ENCODE results near the gene PRADC1. TPM values are rescaled to one million over a fixed set of nuclear protein-coding genes. Genes with fewer than 3 reads are reported as not detected.
A peak's percentile ranks its signal among the peaks of the same experiment; 100 is the strongest.

PRADC1 gene
- total and polyA plus RNA-seq, 9 of the 15 experiments (the other 6 are each of a cell fraction or from before 2014, with no cell fraction given): 7.3 to 47.4 (median 34.2) TPM

DNA sequence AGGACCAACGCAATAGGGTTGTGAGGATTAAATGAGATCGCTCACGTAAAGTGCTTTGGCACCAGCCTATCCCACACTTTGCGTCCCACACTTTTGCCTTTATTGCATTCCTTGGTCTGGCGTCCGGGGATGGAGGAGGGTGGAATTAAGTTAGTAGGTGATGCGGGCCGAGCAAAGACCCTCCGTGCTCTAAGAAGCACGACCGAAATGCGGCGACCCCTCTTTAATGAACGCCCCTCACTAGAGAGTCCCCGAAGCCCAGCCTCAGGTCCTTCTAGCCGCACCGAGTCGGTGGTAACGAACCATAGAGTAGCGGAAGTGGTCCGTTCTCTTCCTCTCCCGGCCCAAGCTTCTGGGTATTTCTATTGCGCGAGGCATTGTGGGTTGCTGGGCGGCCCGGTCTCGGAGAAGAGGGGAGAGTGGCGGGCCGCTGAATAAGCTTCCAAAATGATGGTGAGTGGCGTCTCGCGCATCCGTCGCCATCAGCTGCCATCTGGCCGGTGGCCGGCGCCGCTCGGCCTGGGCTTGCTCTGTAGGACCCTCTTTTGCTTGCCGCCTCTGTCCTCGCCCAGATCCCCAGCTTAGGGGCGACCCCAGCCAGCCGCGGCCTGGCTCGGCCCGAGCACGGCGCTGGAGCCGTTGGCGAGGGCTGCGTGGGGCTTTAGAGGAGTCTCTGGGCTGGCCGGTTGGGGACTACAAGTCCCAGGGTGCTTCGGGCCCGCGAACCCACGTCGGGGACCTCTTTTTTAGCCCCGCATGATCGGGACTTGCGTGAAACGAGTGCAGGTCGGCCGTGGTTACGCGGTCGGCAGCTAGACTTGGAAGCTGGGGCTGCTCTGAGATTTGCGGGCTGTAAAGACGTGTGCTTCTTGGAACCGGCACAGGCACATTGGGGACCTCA, 1.1 kb upstream of the PRADC1 start, which contains the start of gene CCT7 (continued):
- TF ChIP-seq MEIS2 (IDR thresholded peaks at IDR 0.05; ENCODE audit: partially characterized antibody) (no peak), ZFX (CRISPR knock-in tag; IDR thresholded peaks at IDR 0.05) (peak; percentile 98), RUNX1 (IDR thresholded peaks at IDR 0.05; ENCODE audit: low read depth) (no peak), PTRF (tag; IDR thresholded peaks at IDR 0.05) (no peak), ZNF444 (CRISPR knock-in tag; IDR thresholded peaks at IDR 0.05) (no peak), ZNF764 (CRISPR knock-in tag; IDR thresholded peaks at IDR 0.05; ENCODE audit: low read depth) (no peak), ZNF324 (CRISPR knock-in tag; IDR thresholded peaks at IDR 0.05) (no peak), ZNF24 (IDR thresholded peaks at IDR 0.05) (no peak), ZNF282 (CRISPR knock-in tag; IDR thresholded peaks at IDR 0.05) (no peak), RBM15 (IDR thresholded peaks at IDR 0.05; ENCODE audit: insufficient read depth, low read length) (no peak), ZNF830 (CRISPR knock-in tag; IDR thresholded peaks at IDR 0.05) (no peak), ATF7 (IDR thresholded peaks at IDR 0.05) (peak; percentile 68; the same call in 1 of the 2 replicates), ETV6 (IDR thresholded peaks at IDR 0.05; ENCODE audit: borderline replicate concordance in 1 of 2, low read depth in 2 of 2, low read length in 1 of 2) (no peak; a peak in 1 of 4 replicates), ETV6 (CRISPR knock-in tag; IDR thresholded peaks at IDR 0.05; ENCODE audit: borderline replicate concordance) (no peak), CREB1 (IDR thresholded peaks at IDR 0.05) (no peak), CREB1 (CRISPR knock-in tag; IDR thresholded peaks at IDR 0.05) (no peak), TRIM24 (IDR thresholded peaks at IDR 0.05) (peak in 1 of 2 experiments; percentile 77; a peak in 2 of 4 replicates), TEAD4 (IDR thresholded peaks at IDR 0.05; ENCODE audit: low read length) (0 out of 2 replicates have a peak, but pooled peaks have one; percentile 34), TEAD4 (CRISPR knock-in tag; IDR thresholded peaks at IDR 0.05; ENCODE audit: borderline replicate concordance) (no peak), ZNF696 (CRISPR knock-in tag; conservative IDR thresholded peaks at IDR 0.05) (no peak)
- TF ChIP-seq, protein P1, sequence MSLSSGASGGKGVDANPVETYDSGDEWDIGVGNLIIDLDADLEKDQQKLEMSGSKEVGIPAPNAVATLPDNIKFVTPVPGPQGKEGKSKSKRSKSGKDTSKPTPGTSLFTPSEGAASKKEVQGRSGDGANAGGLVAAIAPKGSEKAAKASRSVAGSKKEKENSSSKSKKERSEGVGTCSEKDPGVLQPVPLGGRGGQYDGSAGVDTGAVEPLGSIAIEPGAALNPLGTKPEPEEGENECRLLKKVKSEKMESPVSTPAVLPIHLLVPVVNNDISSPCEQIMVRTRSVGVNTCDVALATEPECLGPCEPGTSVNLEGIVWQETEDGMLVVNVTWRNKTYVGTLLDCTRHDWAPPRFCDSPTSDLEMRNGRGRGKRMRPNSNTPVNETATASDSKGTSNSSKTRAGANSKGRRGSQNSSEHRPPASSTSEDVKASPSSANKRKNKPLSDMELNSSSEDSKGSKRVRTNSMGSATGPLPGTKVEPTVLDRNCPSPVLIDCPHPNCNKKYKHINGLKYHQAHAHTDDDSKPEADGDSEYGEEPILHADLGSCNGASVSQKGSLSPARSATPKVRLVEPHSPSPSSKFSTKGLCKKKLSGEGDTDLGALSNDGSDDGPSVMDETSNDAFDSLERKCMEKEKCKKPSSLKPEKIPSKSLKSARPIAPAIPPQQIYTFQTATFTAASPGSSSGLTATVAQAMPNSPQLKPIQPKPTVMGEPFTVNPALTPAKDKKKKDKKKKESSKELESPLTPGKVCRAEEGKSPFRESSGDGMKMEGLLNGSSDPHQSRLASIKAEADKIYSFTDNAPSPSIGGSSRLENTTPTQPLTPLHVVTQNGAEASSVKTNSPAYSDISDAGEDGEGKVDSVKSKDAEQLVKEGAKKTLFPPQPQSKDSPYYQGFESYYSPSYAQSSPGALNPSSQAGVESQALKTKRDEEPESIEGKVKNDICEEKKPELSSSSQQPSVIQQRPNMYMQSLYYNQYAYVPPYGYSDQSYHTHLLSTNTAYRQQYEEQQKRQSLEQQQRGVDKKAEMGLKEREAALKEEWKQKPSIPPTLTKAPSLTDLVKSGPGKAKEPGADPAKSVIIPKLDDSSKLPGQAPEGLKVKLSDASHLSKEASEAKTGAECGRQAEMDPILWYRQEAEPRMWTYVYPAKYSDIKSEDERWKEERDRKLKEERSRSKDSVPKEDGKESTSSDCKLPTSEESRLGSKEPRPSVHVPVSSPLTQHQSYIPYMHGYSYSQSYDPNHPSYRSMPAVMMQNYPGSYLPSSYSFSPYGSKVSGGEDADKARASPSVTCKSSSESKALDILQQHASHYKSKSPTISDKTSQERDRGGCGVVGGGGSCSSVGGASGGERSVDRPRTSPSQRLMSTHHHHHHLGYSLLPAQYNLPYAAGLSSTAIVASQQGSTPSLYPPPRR (CRISPR knock-in tag; IDR thresholded peaks at IDR 0.05; ENCODE audit: borderline replicate concordance): no peak
- TF ChIP-seq, protein P2, sequence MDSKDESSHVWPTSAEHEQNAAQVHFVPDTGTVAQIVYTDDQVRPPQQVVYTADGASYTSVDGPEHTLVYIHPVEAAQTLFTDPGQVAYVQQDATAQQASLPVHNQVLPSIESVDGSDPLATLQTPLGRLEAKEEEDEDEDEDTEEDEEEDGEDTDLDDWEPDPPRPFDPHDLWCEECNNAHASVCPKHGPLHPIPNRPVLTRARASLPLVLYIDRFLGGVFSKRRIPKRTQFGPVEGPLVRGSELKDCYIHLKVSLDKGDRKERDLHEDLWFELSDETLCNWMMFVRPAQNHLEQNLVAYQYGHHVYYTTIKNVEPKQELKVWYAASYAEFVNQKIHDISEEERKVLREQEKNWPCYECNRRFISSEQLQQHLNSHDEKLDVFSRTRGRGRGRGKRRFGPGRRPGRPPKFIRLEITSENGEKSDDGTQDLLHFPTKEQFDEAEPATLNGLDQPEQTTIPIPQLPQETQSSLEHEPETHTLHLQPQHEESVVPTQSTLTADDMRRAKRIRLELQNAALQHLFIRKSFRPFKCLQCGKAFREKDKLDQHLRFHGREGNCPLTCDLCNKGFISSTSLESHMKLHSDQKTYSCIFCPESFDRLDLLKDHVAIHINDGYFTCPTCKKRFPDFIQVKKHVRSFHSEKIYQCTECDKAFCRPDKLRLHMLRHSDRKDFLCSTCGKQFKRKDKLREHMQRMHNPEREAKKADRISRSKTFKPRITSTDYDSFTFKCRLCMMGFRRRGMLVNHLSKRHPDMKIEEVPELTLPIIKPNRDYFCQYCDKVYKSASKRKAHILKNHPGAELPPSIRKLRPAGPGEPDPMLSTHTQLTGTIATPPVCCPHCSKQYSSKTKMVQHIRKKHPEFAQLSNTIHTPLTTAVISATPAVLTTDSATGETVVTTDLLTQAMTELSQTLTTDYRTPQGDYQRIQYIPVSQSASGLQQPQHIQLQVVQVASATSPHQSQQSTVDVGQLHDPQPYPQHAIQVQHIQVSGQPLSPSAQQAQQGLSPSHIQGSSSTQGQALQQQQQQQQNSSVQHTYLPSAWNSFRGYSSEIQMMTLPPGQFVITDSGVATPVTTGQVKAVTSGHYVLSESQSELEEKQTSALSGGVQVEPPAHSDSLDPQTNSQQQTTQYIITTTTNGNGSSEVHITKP (IDR thresholded peaks at IDR 0.05; ENCODE audit: partially characterized antibody): peak; percentile 50

Measured in K562 (cell line).